Right lobe of liver (tissue), 4 donors: ENCODE measurements around the gene WDSUB1.

Experiments
- POLR2A ChIP-seq: fragments of 450-650 bp; IDR thresholded peaks from one replicate; pipeline ENCODE4 v1.6.1; 2017; ENCODE audit warnings: antibody characterized with exemption, mild to moderate bottlenecking
- TF ChIP-seq, protein P1 (sequence below), 4 donors: fragments of 200-600 bp in 3 of 4; fragments of 450-650 bp in 1 of 4; IDR thresholded peaks; one replicate each; pipeline versions ENCODE4 v1.5.1 to v1.8.0; 2016 to 2022; ENCODE audit warnings: antibody characterized with exemption in 4 of 4, mild to moderate bottlenecking in 2 of 4
- donor health status: DM: no; HTN: no; CAD: no.
- donor health status: DM: no; HTN: no; CAD: no.
- donor health status: DM: no; HTN: yes; CAD: no.

DNA sequence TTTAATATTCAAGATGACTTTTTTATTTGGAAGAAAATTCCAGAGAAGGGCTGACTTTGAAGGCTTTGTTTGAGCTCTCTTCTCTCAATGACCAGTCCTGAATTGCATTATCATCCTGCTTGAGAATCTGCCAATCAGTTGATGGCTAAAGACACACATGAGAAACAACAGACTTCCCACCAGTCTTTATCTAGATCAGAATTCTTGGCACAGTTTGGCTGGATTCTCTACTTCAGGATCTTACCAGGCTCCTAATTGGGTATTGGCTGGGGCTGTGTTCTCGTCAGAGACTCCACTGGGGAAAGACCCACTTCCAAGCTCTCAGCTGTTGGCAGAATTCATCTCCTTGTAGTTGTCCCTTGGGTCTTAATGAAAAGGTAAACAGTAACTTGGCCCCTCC is 86.0 kb downstream of the WDSUB1 start:
- TF ChIP-seq, protein P1, sequence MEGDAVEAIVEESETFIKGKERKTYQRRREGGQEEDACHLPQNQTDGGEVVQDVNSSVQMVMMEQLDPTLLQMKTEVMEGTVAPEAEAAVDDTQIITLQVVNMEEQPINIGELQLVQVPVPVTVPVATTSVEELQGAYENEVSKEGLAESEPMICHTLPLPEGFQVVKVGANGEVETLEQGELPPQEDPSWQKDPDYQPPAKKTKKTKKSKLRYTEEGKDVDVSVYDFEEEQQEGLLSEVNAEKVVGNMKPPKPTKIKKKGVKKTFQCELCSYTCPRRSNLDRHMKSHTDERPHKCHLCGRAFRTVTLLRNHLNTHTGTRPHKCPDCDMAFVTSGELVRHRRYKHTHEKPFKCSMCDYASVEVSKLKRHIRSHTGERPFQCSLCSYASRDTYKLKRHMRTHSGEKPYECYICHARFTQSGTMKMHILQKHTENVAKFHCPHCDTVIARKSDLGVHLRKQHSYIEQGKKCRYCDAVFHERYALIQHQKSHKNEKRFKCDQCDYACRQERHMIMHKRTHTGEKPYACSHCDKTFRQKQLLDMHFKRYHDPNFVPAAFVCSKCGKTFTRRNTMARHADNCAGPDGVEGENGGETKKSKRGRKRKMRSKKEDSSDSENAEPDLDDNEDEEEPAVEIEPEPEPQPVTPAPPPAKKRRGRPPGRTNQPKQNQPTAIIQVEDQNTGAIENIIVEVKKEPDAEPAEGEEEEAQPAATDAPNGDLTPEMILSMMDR (IDR thresholded peaks at IDR 0.05): no peak
- no peak for TF ChIP-seq POLR2A
